ENCODE measurements around the gene XRN1. TPM values are rescaled to one million over a fixed set of nuclear protein-coding genes. Genes with fewer than 3 reads are reported as not detected.

Gene XRN1
- total RNA-seq, 1 experiment from 2014 or later = 29.9 TPM

DNA sequence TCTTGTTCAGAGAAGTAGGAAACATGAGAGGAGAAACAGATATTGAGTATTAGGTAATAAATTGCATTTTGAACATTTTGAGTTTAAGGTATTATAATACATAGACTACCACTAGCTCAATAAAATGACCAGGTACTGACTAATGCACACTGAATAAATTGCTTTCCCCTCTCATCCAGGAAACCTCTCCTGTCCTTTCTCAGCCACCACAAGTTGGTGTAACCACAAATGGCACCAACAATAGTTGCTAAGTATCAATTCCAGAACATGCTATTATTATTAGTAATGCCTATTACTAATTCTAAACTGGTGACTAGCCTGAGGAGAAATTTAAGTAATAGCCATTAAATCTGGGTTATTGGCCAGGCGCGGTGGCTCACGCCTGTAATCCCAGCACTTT, 47.3 kb upstream of the XRN1 start:
- no peak for TF ChIP-seq TCF7L2 (IDR thresholded peaks at IDR 0.05; ENCODE audit: low read depth, low read length)
- no peak for TF ChIP-seq SIN3A (IDR thresholded peaks at IDR 0.05; ENCODE audit: borderline replicate concordance, insufficient read depth, low read depth, low read length)
- TF ChIP-seq, protein P1, sequence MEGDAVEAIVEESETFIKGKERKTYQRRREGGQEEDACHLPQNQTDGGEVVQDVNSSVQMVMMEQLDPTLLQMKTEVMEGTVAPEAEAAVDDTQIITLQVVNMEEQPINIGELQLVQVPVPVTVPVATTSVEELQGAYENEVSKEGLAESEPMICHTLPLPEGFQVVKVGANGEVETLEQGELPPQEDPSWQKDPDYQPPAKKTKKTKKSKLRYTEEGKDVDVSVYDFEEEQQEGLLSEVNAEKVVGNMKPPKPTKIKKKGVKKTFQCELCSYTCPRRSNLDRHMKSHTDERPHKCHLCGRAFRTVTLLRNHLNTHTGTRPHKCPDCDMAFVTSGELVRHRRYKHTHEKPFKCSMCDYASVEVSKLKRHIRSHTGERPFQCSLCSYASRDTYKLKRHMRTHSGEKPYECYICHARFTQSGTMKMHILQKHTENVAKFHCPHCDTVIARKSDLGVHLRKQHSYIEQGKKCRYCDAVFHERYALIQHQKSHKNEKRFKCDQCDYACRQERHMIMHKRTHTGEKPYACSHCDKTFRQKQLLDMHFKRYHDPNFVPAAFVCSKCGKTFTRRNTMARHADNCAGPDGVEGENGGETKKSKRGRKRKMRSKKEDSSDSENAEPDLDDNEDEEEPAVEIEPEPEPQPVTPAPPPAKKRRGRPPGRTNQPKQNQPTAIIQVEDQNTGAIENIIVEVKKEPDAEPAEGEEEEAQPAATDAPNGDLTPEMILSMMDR (IDR thresholded peaks at IDR 0.05) = no peak
- no peak for TF ChIP-seq POLR2AphosphoS5 (IDR thresholded peaks at IDR 0.05; ENCODE audit: low read depth, low read length)
- TF ChIP-seq, protein P2, sequence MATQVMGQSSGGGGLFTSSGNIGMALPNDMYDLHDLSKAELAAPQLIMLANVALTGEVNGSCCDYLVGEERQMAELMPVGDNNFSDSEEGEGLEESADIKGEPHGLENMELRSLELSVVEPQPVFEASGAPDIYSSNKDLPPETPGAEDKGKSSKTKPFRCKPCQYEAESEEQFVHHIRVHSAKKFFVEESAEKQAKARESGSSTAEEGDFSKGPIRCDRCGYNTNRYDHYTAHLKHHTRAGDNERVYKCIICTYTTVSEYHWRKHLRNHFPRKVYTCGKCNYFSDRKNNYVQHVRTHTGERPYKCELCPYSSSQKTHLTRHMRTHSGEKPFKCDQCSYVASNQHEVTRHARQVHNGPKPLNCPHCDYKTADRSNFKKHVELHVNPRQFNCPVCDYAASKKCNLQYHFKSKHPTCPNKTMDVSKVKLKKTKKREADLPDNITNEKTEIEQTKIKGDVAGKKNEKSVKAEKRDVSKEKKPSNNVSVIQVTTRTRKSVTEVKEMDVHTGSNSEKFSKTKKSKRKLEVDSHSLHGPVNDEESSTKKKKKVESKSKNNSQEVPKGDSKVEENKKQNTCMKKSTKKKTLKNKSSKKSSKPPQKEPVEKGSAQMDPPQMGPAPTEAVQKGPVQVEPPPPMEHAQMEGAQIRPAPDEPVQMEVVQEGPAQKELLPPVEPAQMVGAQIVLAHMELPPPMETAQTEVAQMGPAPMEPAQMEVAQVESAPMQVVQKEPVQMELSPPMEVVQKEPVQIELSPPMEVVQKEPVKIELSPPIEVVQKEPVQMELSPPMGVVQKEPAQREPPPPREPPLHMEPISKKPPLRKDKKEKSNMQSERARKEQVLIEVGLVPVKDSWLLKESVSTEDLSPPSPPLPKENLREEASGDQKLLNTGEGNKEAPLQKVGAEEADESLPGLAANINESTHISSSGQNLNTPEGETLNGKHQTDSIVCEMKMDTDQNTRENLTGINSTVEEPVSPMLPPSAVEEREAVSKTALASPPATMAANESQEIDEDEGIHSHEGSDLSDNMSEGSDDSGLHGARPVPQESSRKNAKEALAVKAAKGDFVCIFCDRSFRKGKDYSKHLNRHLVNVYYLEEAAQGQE (IDR thresholded peaks at IDR 0.05; ENCODE audit: insufficient read depth in 1 of 2, low read depth in 2 of 2, low read length in 1 of 2) = no peak
- no peak overlapping the region for H3K27ac ChIP-seq (ENCODE audit: low read length)
- H3K4me3 ChIP-seq (ENCODE audit: low read depth in 2 of 2, low read length in 2 of 2) = no peak overlapping the region
- no peaks in the 10 kb centered on the region for H3K9me3 ChIP-seq (ENCODE audit: control insufficient read depth, insufficient read depth, low read depth, low read length)
- no peak for ATAC-seq
- in situ Hi-C loops (cut with HindIII; ENCODE audit: low pct_unique_long_range_greater_than_20kb, low sequenced_read_pairs) = no loop called here
- peaks cover 2% of the 10 kb centered on the region; the same call in 1 of the 2 replicates for H3K4me1 ChIP-seq (ENCODE audit: control insufficient read depth, insufficient read depth, low read length)
- BruUV-seq (replicated peaks) = no TSS peak
- POLR2A ChIA-PET = interaction anchor here (0.6 kb wide), 1 partner anchor 135 kb away, joined by 17 read pairs; no protein-coding TSS in a partner anchor
- CTCF ChIA-PET = no interaction called here
- peaks cover 39% of the 10 kb centered on the region for H3K36me3 ChIP-seq (ENCODE audit: control insufficient read depth, insufficient read depth, low read length)
- DNase-seq (ENCODE audit: low read depth, low spot score) = no peak
- intact Hi-C loops (cut with micrococcal nuclease; ENCODE audit: unreplicated experiment) = no loop called here
- H3K27me3 ChIP-seq (ENCODE audit: control insufficient read depth, insufficient read depth, low read length) = no peaks in the 10 kb centered on the region

DNA sequence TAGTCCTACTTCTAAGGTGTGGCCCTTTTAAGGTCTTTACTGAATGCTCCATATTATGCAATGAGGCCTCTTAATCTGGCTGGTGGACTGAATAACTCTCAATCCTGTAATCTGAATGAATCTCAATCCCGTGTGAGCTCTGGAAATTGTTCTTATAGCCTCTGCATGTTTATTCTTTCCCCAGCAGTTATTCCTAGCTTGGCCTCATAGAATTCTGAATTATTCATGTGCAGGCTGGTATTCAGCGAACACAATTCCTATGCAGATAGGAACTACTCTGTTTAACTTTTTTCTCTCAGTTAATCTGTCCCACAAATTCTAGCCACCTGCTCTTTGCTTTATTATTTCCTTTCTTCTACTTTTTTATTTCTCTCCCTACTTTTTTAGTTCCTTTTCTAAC, 44.3 kb upstream of the XRN1 start:
- BruUV-seq (replicated peaks) = no TSS peak
- Histone ChIP-seq H3K9me3 (ENCODE audit: control insufficient read depth, insufficient read depth, low read depth, low read length) (no peaks in the 10 kb centered on the region), H3K4me3 (ENCODE audit: low read depth in 2 of 2, low read length in 2 of 2) (no peak overlapping the region), H3K4me1 (ENCODE audit: control insufficient read depth, insufficient read depth, low read length) (peaks cover 7% of the 10 kb centered on the region; the same call in 1 of the 2 replicates), H3K36me3 (ENCODE audit: control insufficient read depth, insufficient read depth, low read length) (peaks cover 34% of the 10 kb centered on the region; the same call in 1 of the 2 replicates), H3K27ac (ENCODE audit: low read length) (peak overlapping the region; percentile 48; the same call in 1 of the 2 replicates), H3K27me3 (ENCODE audit: control insufficient read depth, insufficient read depth, low read length) (no peaks in the 10 kb centered on the region)
- in situ Hi-C loops (cut with HindIII; ENCODE audit: low pct_unique_long_range_greater_than_20kb, low sequenced_read_pairs) = no loop called here
- CTCF ChIA-PET = no interaction called here
- TF ChIP-seq TCF7L2 (IDR thresholded peaks at IDR 0.05; ENCODE audit: low read depth, low read length) (no peak), POLR2AphosphoS5 (IDR thresholded peaks at IDR 0.05; ENCODE audit: low read depth, low read length) (no peak), SIN3A (IDR thresholded peaks at IDR 0.05; ENCODE audit: borderline replicate concordance, insufficient read depth, low read depth, low read length) (no peak)
- TF ChIP-seq, protein P1 (IDR thresholded peaks at IDR 0.05) = no peak
- TF ChIP-seq, protein P2 (IDR thresholded peaks at IDR 0.05; ENCODE audit: insufficient read depth in 1 of 2, low read depth in 2 of 2, low read length in 1 of 2) = no peak
- DNase-seq (ENCODE audit: low read depth, low spot score) (no peak), ATAC-seq (no peak)
- intact Hi-C loops (cut with micrococcal nuclease; ENCODE audit: unreplicated experiment) = no loop called here
- POLR2A ChIA-PET = interaction anchor here (0.6 kb wide), 1 partner anchor 344 kb away, joined by 3 read pairs; no protein-coding TSS in a partner anchor

Data from Panc1 (cell line).